GM18498 (cell line): ENCODE measurements around the gene ADAMTSL2.

Source experiments
- ATAC-seq: cut with Tn5 transposase; IDR thresholded peaks from one replicate; pipeline ENCODE4 v1.9.1; 2021; ENCODE audit warnings: mild to moderate bottlenecking, moderate library complexity; ENCODE audit not compliant: unreplicated experiment

The ADAMTSL2 gene

GRCh38 chr9:133584559-133585476 lies 50.3 kb downstream of the ADAMTSL2 start:
- no peak for ATAC-seq

- ATAC-seq = no peak
These were observed 51.2 kb downstream of the ADAMTSL2 start for GRCh38 chr9:133585481-133586351.

GRCh38 chr9:133587051-133587450 lies 52.5 kb downstream of the ADAMTSL2 start:
- no peak for ATAC-seq

DNA sequence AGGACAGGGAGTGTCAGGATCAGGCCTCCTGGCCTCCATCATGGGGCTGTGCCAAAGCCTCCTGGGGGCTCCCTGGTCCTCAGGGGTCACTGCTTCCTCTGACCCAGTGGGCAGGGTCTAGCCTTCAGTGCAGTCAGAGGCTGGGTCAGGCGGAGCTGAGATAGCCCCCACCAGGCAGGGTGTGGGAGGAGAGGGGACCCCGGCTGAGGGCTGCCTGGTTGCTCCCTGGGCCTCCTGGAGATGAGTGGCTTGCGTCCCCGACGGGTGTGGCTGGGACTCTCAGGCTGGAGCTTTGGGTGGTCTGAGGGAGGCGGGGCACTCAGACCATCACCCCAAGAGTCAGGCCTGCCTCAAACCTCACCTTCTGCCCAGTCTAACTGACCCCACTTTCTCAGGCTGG lies 53.0 kb downstream of the ADAMTSL2 start:
- no peak for ATAC-seq

DNA sequence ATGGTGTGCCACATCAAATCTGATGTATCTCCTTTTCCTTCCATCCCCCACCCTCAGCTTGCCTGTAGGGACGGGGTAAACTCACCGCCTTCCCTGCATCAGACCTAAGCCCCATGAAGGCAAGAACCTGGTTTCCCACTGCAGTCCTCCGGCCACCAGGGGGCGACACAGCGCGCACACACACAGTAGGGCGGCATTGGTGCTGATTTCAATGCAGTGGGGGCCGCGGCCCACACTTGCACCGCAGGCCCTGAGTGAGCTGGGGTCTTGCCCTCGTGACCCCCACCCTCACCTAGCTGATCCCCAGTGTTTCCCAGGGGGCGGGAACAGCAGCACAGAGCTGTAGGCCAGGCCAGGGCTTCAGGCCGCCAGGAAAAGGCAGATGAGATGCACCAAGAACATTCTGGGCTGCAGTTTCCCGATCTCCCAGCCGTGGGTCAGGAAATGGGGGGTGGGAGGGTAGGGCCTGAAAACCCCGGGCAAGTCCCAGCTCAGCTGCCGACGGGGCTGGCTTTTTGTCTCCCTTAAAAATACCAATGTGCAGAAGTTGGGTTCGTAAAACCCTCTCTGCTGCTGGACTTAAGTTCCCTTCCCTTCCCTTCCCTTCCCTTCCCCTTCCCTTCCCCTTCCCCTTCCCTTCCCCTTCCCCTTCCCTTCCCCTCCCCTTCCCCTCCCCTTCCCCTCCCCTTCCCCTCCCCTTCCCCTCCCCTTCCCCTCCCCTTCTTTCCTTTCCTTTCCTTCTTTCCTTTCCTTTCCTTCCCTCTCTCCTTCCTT lies 55.1 kb downstream of the ADAMTSL2 start:
- ATAC-seq = no peak

DNA sequence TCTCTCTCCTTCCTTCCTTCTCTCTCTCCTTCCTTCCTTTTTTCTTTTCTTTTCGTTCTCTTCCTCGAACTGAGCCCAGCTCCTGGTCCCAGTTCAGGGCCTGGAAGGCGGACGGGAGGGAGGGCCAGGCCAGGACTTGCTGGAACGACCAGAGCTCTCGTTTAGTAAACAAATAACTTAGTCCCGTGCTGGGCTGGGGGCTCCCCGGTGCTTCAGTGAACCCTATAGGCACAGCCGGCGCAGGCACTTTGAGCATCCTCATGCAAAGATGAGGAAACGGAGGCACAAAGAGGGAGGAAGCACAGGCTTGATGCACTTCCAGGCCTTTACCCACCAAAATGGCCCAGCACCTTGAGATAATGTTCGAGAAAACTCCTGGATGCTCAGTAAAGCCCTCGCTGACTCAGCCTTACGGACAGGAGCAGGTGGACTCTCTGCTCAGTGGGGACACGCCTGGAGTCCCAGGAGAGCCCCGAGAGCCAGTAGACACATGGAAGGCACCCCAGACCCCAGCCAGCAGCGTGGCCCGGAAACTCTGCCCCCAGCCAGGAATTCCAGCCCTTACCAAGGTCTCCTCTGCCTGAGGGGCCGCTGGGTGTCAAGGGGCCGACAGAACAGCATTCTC lies 55.8 kb downstream of the ADAMTSL2 start:
- no peak for ATAC-seq

DNA sequence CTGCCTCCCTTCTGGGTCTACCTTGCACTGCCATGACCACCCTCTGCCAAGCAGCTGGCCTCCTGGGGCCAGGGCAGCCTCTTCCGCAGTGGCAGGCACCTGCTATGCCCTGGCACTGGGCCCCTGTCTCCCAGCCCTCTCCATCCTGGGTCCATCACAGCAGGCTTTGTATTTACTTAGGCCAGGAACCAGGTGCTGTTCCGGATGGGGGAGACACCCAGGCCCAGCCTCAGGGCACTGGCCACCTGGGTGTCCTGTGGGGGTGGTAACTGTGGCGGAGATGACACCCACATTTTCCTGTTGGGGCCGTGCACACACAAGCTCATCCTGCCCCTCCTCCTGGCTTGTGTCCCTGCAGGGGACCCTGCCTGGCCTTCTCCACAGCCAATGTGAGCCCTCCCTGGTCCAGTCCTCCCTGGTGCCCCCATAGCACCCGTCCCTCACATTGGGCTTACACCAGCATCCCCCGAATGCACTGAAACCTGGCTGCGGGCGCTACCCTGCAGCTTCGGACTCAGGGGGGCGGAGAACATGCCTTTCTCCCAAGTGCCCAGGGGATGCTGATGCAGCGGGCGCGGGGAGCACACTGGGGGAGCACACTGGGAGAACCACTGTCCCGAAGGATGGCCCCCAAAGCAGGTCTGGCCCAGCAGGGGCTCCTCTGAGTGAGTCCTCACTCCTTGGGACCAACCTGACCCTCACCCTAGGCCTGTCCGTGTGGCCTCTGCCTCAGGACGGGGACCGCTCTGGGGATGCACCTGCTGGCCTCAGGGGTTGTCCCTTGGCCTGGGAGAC lies 56.8 kb downstream of the ADAMTSL2 start:
- ATAC-seq = no peak

DNA sequence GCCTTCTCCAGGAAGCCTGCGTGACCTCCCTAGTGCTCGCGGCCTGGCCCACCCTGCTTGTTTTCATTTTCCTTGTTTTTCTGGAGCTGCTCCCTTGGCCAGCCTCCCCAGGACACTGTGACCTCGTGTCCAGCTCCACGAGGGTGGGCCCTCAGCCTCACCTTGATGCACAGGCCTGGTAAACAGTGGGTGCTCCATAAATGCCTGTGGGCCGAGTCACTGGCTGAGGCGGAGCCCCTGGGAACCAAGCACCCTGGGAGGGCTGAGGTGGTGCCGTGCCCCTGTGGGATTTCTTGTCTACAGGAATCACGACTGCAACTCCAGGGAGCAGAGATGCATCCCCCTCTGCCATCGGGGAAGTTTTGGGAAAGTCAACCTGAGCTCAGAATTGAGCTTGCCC lies 57.5 kb downstream of the ADAMTSL2 start:
- ATAC-seq = no peak

- ATAC-seq = no peak
These were observed 58.4 kb downstream of the ADAMTSL2 start for GRCh38 chr9:133592731-133593409.

DNA sequence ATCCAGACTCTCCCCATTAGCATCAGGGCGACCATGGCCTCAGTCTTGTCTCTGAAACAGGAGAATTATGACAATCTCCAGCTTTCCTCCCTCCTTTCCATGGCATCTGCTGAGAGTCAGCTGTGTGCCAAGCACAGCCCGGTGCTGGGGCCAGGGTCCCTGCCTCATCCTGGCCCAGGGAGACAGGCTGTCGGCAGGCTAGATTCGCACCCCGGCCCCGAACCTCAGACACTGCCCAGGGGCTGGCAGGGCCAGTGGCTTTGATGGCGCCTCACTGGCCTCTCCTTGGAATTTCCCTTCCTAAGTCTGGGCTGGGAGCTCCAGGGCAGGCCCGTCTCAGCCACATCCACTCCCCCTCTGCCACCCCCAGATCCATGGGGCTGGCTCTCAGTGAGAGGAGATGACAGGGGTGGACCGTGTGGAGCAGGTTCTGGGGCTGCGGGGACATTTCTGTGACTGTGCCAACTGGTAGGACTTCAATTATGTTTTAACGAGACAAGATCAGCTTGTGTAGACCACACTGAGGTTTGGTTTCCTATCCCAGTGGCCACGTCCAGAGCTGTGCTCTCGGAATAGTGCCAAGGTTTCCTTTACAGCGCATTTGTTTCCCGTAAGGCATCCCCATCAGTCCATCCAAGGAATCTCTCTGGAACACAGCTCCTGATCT lies 59.2 kb downstream of the ADAMTSL2 start:
- ATAC-seq = no peak

GRCh38 chr9:133594310-133594709 lies 59.8 kb downstream of the ADAMTSL2 start:
- no peak for ATAC-seq

DNA sequence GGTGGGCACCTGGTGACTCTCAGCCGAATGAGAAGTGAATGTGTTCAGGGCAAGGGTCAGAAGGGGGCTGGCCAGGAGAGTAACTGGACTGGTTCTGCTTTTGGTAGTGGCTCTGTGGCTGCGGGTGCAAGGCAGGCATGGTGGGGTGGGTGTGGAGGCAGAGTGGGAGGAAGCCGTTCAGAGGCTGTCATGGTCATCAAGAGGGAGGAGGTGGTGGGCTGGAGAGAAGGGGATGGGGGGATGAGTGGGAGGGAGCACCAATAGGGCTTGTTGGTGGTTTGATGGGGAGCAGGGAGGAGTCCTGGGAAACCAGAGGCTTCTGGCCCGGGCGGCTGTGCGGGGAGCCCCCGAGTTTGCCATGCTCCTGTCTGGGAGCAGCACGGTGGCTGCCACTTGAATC lies 61.4 kb downstream of the ADAMTSL2 start:
- ATAC-seq = no peak

GRCh38 chr9:133597316-133597957 lies 62.9 kb downstream of the ADAMTSL2 start:
- ATAC-seq = no peak

- no peak for ATAC-seq
These were observed 64.5 kb downstream of the ADAMTSL2 start for GRCh38 chr9:133598978-133599377.

- ATAC-seq = no peak
These were observed 65.1 kb downstream of the ADAMTSL2 start for GRCh38 chr9:133599470-133600173.

- ATAC-seq = no peak
These were observed 66.2 kb downstream of the ADAMTSL2 start for GRCh38 chr9:133600739-133601138.

DNA sequence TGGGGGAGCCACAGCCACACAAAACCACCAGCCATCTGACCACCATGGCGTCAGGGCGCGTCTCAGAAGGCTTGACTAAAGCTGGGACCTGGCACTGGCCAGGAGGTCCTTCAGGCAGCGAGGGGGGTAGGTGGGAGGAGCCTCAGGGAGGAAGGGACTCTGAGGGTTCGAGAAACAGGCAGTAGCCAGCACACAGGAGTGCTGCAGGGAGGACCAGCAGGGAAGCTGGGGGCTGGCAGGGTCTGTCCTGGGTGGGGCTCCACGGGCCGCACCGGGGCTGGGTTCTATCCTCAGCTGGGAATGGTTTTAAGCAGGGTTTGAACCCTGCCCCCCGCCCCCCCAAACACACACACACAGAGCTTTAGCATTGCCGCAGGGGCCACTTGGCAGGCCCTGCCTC lies 67.2 kb downstream of the ADAMTSL2 start:
- ATAC-seq = no peak

DNA sequence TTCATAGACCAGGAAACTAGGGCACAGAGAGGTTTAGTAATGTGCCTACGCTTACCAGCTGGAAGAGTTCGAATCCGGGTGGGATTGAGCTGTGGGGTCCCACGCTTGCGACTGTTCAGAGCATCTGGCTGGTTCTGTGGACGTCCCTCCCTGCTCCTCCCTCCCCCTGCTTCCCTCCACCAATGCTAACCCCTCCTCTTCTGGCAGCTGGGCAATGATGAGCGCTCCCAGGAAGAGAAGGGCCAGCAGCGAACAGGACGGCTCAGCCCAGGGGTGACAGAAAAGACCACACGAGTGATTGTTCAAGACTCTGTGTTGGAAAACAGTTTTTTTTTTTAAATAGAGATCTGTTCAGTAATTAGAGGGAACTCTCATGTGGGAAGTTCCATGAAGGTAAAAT lies 67.8 kb downstream of the ADAMTSL2 start:
- no peak for ATAC-seq
